ENCODE measurements around the gene ZFYVE28. TPM values are rescaled to one million over a fixed set of nuclear protein-coding genes. Genes with fewer than 3 reads are reported as not detected.

The ZFYVE28 gene
- total and polyA plus RNA-seq, 2 of the 8 experiments (the other 6 are each of a cell fraction or from before 2014, with no cell fraction given): 1.7 to 4.9 TPM

- TF ChIP-seq RXRA (IDR thresholded peaks at IDR 0.05; ENCODE audit: insufficient read depth, low read depth, low read length): no peak
- TF ChIP-seq BCL11A (IDR thresholded peaks at IDR 0.05; ENCODE audit: low read depth in 2 of 2, low read length in 2 of 2): no peak
- TF ChIP-seq, protein P1, sequence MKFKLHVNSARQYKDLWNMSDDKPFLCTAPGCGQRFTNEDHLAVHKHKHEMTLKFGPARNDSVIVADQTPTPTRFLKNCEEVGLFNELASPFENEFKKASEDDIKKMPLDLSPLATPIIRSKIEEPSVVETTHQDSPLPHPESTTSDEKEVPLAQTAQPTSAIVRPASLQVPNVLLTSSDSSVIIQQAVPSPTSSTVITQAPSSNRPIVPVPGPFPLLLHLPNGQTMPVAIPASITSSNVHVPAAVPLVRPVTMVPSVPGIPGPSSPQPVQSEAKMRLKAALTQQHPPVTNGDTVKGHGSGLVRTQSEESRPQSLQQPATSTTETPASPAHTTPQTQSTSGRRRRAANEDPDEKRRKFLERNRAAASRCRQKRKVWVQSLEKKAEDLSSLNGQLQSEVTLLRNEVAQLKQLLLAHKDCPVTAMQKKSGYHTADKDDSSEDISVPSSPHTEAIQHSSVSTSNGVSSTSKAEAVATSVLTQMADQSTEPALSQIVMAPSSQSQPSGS (IDR thresholded peaks at IDR 0.05; ENCODE audit: low read length): no peak
- TF ChIP-seq MAFK (IDR thresholded peaks at IDR 0.05; ENCODE audit: low read depth, low read length): no peak
- no peak for TF ChIP-seq ASH2L (IDR thresholded peaks at IDR 0.05; ENCODE audit: low read length)
Observed at GRCh38 chr4:2457481-2458295, 39.2 kb upstream of the ZFYVE28 start (continued).

Data from H1 (cell line).